K562 (cell line): ENCODE results near the gene OAT. TPM values are rescaled to one million over a fixed set of nuclear protein-coding genes. Genes with fewer than 3 reads are reported as not detected.

Experiments
- ATAC-seq: fragments of 200-7000 bp; cut with Tn5 transposase; 3 replicates; pipeline ENCODE4 v1.9.1; 2020; ENCODE audit warnings: moderate library complexity
- BruUV-seq: library from RNA; stranded (reverse); fragments of 400-500 nt; replicated peaks from 2 replicates; lab custom pipeline; 2021; lab: Mats Ljungman, UMichigan
- CTCF ChIA-PET: fragments of 300-600 bp; formaldehyde crosslinking; extraction: SDS; loops from one replicate; lab custom pipeline; 2021; ENCODE audit warnings: low intra/inter-chr PET ratio; lab: Yijun Ruan, JAX
- POLR2A ChIA-PET: fragments of 300-600, 350-650 bp; sonication (Branson Sonifier 250); formaldehyde crosslinking; extraction: SDS; loops from one replicate; lab custom pipeline; 2021; ENCODE audit warnings: antibody characterized with exemption, inconsistent platforms; lab: Yijun Ruan, JAX
- DNase-seq, 4 experiments: peaks; one replicate each; pipeline versions ENCODE4 v3.0.0 to v3.0.0-alpha.2; 2011 to 2018; ENCODE audit warnings: low spot score in 3 of 4, mixed read lengths in 3 of 4; ENCODE audit errors: extremely low read depth in 1 of 4
- FAIRE-seq: peaks from 2 replicates; lab custom pipeline; 2011; peaks lifted over from hg19 to GRCh38; lab: Jason Lieb, UNC
- H2AFZ ChIP-seq: 2 replicates; pipeline ENCODE4 v1.6.0; 2011; ENCODE audit warnings: low read depth, low read length, control low read depth, inconsistent platforms
- H3K27ac ChIP-seq: fragments of 200-600 bp; 3 replicates; pipeline ENCODE4 v1.8.0; 2011; ENCODE audit warnings: low read depth, mild to moderate bottlenecking, control low read depth, inconsistent platforms, low read length, moderate library complexity, mixed read lengths; ENCODE audit errors: extremely low read depth
- H3K27me3 ChIP-seq, 2 experiments: fragments of 300-600 bp in 1 of 2; 2 replicates in 1 of 2; 3 replicates in 1 of 2; pipeline versions ENCODE4 v1.6.0 to v1.8.0; 2011; ENCODE audit warnings: inconsistent platforms in 2 of 2, low read length in 2 of 2, mild to moderate bottlenecking in 1 of 2, mixed read lengths in 1 of 2, moderate library complexity in 1 of 2; ENCODE audit not compliant: control insufficient read depth in 2 of 2, insufficient read depth in 2 of 2
- H3K36me3 ChIP-seq: fragments of 300-600 bp; 3 replicates; pipeline ENCODE4 v1.8.0; 2011; ENCODE audit warnings: mild to moderate bottlenecking, low read length, inconsistent platforms; ENCODE audit not compliant: control insufficient read depth, insufficient read depth
- H3K4me1 ChIP-seq, 2 experiments: fragments of 200-600 bp in 1 of 2; replicated peaks in 1 of 2; 2 replicates in 1 of 2; 3 replicates in 1 of 2; pipeline versions ENCODE4 v1.5.1 to v1.8.0; 2011; ENCODE audit warnings: inconsistent platforms in 2 of 2, low read length in 2 of 2, mild to moderate bottlenecking in 1 of 2, mixed read lengths in 1 of 2, moderate library complexity in 1 of 2; ENCODE audit not compliant: control insufficient read depth in 2 of 2, insufficient read depth in 2 of 2
- H3K4me2 ChIP-seq: 2 replicates; pipeline ENCODE4 v1.6.1; 2011; ENCODE audit warnings: low read length, control low read depth, inconsistent platforms, mixed read lengths; ENCODE audit not compliant: insufficient read depth
- H3K4me3 ChIP-seq: fragments of 200-600 bp; sonication (generic), shearing (Covaris generic); 2 replicates; pipeline ENCODE4 v1.5.1; 2016; ENCODE audit warnings: control low read depth, inconsistent platforms
- H3K79me2 ChIP-seq: fragments of 200-600 bp; 3 replicates; pipeline ENCODE4 v1.8.0; 2011; ENCODE audit warnings: low read length, inconsistent platforms; ENCODE audit not compliant: control insufficient read depth, insufficient read depth
- H3K9ac ChIP-seq, 2 experiments: 2 replicates each; pipeline versions ENCODE4 v1.6.0 to v1.6.1; 2011; ENCODE audit warnings: low read depth in 2 of 2, low read length in 2 of 2, control low read depth in 1 of 2, inconsistent platforms in 1 of 2, mild to moderate bottlenecking in 1 of 2, mixed read lengths in 1 of 2; ENCODE audit not compliant: insufficient read depth in 1 of 2
- H3K9me1 ChIP-seq: one replicate; pipeline ENCODE4 v1.6.0; 2011; ENCODE audit warnings: inconsistent platforms, mild to moderate bottlenecking, low read length, moderate library complexity; ENCODE audit not compliant: control insufficient read depth, insufficient read depth
- H3K9me3 ChIP-seq: replicated peaks from 2 replicates; pipeline ENCODE4 v1.5.1; 2011; ENCODE audit warnings: low read depth, low read length, inconsistent platforms; ENCODE audit not compliant: control insufficient read depth, insufficient read depth
- H4K20me1 ChIP-seq: replicated peaks from 2 replicates; pipeline ENCODE4 v1.6.1; 2011; ENCODE audit warnings: low read length, inconsistent platforms, mixed read lengths; ENCODE audit not compliant: control insufficient read depth, insufficient read depth
- CC2D1A ChIP-seq: fragments of 450-650 bp; IDR thresholded peaks from 2 replicates; pipeline ENCODE4 v1.6.1; 2017; ENCODE audit warnings: mild to moderate bottlenecking
- DEAF1 ChIP-seq: fragments of 450-650 bp; formaldehyde crosslinking; IDR thresholded peaks from 2 replicates; pipeline ENCODE4 v1.4.0; 2020; ENCODE audit warnings: mild to moderate bottlenecking, moderate library complexity
- GABPB2 ChIP-seq: fragments of 250-450 bp; sonication (Bioruptor Pico); conservative IDR thresholded peaks from 2 replicates; pipeline ENCODE4 v1.5.1; 2021; ENCODE audit warnings: mild to moderate bottlenecking
- HDAC8 ChIP-seq: fragments of 450-650 bp; IDR thresholded peaks from 2 replicates; pipeline ENCODE4 v1.6.1; 2016; ENCODE audit warnings: mild to moderate bottlenecking, missing genetic modification characterization, moderate library complexity, missing compliant biosample characterization
- KAT7 ChIP-seq: sonication (generic); formaldehyde crosslinking; IDR thresholded peaks from 2 replicates; pipeline ENCODE4 v1.8.0; 2022; ENCODE audit warnings: missing genetic modification reagents, mild to moderate bottlenecking, borderline replicate concordance
- SP2 ChIP-seq: IDR thresholded peaks from 2 replicates; pipeline ENCODE4 v1.6.1; 2011; ENCODE audit warnings: mild to moderate bottlenecking, low read depth, low read length, moderate library complexity; ENCODE audit not compliant: poor library complexity, severe bottlenecking; ENCODE audit errors: extremely low read depth
- WGBS: fragments of 100-300 bp; shearing (Covaris generic); methylation state at CpG from one replicate; pipeline ENCODE4 v1.1.6; 2016; ENCODE audit warnings: low coverage, mixed read lengths; ENCODE audit not compliant: insufficient coverage; ENCODE audit errors: missing lambda C conversion rate; 5-methylcytosine and 5-hydroxymethylcytosine counted together
- in situ Hi-C: fragments of 300-500 bp; cut with MboI; formaldehyde crosslinking; loops from 4 replicates; pipeline ENCODE4 v1.15.0; 2018; ENCODE audit warnings: inconsistent platforms, mixed read lengths
- intact Hi-C: fragments of 100-400 bp; cut with micrococcal nuclease; formaldehyde crosslinking; loops from 2 replicates; pipeline ENCODE4 v1.14.2; 2022
- polyA plus RNA-seq, 8 experiments: library from polyadenylated mRNA; depleted of rRNA in 4 of 8; stranded (reverse) in 5 of 8; unstranded in 3 of 8; fragments of >200 nt; fragmentation: Nextera tagmentation in 2 of 8; fragmentation: Illumina TruSeq in 1 of 8; extraction: Ambion mirVana in 2 of 8; extraction: Trizol in 1 of 8; gene quantifications; 2 replicates each; pipeline versions ENCODE4 v1.2.1 to v1.2.3, GENCODE V29; 2011 to 2014; ENCODE audit warnings: inconsistent platforms in 1 of 8, missing spikeins in 1 of 8
- total RNA-seq, 7 experiments: library from RNA; depleted of rRNA in 6 of 7; stranded (reverse); fragments of >200 nt in 6 of 7; fragmentation: Illumina TruSeq in 2 of 7; extraction: Trizol in 2 of 7; gene quantifications; 2 replicates each; pipeline versions ENCODE4 v1.2.1 to v1.2.3, GENCODE V29; 2011 to 2021; ENCODE audit warnings: low replicate concordance in 1 of 7
- TF ChIP-seq, protein P1 (sequence below): fragments of 250-450 bp; sonication (Bioruptor Pico); IDR thresholded peaks from 2 replicates; pipeline ENCODE4 v1.5.0; 2020; ENCODE audit warnings: mild to moderate bottlenecking, borderline replicate concordance

OAT gene
- total and polyA plus RNA-seq, 9 of the 15 experiments (the other 6 are each of a cell fraction or from before 2014, with no cell fraction given): 100 to 312 (median 163) TPM

DNA sequence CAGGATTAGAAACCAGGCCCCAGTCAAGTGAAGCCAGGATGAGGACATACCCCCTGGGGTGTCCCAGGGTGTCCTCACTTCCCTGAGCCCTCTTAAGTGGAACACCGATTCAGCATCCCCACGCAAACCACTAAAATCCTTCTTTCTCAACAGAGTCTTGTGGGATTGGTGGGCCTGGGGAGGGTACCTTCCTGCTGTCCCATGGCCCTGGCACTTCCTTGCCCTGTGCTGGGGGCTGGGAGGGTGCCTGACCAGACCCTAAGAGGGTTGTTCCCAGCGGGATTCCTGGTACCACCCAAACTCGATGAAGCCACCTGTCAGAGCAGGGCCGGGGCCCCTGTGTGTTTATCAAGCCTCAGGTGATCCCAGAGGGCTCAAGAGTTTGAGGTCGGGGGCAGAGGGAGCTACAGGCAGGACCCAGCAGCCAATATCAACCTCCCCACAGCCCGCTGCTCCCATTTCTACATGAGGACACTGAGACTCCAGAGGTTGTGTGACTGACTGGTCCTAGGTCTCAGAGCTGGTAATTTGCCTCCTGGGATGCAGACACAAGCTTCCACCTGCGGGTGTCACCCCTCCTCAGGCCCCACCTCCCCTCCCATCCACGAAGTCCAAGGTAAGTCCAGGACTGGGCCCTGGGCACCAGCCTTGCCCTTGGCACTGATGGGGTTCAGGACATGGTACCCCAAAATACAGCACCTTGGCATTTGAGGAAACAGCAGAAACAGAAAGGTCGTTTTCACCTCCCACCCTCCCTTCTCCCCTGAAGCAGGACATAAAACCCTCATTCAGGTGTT, 31.4 kb downstream of the OAT start:
- POLR2A ChIA-PET: no interaction called here

More for the DNA sequence above, 31.4 kb downstream of the OAT start:
- H3K4me2 ChIP-seq: no peak overlapping the region
- FAIRE-seq (no peak), ATAC-seq (no peak), DNase-seq (no peak)
- H4K20me1 ChIP-seq: 0 out of 2 replicates have a peak, but pooled peaks cover 3% of the 10 kb centered on the region
- no peak overlapping the region for H2AFZ ChIP-seq
- no peaks in the 10 kb centered on the region for H3K36me3 ChIP-seq
- no peak overlapping the region for H3K9ac ChIP-seq
- TF ChIP-seq, protein P1, sequence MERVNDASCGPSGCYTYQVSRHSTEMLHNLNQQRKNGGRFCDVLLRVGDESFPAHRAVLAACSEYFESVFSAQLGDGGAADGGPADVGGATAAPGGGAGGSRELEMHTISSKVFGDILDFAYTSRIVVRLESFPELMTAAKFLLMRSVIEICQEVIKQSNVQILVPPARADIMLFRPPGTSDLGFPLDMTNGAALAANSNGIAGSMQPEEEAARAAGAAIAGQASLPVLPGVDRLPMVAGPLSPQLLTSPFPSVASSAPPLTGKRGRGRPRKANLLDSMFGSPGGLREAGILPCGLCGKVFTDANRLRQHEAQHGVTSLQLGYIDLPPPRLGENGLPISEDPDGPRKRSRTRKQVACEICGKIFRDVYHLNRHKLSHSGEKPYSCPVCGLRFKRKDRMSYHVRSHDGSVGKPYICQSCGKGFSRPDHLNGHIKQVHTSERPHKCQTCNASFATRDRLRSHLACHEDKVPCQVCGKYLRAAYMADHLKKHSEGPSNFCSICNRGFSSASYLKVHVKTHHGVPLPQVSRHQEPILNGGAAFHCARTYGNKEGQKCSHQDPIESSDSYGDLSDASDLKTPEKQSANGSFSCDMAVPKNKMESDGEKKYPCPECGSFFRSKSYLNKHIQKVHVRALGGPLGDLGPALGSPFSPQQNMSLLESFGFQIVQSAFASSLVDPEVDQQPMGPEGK (CRISPR knock-in tag): no peak
- TF ChIP-seq GABPB2 (CRISPR knock-in tag) (no peak), SP2 (no peak), DEAF1 (CRISPR knock-in tag) (no peak), HDAC8 (tag) (no peak), CC2D1A (no peak), KAT7 (CRISPR knock-in tag) (no peak)
- 2% methylated on average over 6 of the region's 10 CpGs for WGBS
- no peak overlapping the region for H3K27ac ChIP-seq
- no peaks in the 10 kb centered on the region for H3K79me2 ChIP-seq
- in situ Hi-C loops (loop anchor here (25.0 kb wide), 1 partner anchor 800 kb away; no protein-coding TSS in a partner anchor), intact Hi-C loops (loop anchor here (10.0 kb wide), 1 partner anchor 132 kb away; no protein-coding TSS in a partner anchor)
- no peaks in the 10 kb centered on the region for H3K9me1 ChIP-seq
- CTCF ChIA-PET: no interaction called here
- no peaks in the 10 kb centered on the region for H3K9me3 ChIP-seq
- H3K4me3 ChIP-seq: no peak overlapping the region
- peaks cover 4 to 16% of the 10 kb centered on the region in 2 experiments; a peak in 4 of 5 replicates for H3K4me1 ChIP-seq
- H3K27me3 ChIP-seq: peaks cover 0 to 25% of the 10 kb centered on the region in 2 experiments; a peak in 3 of 5 replicates
- no TSS peak for BruUV-seq
